Caco-2 (cell line): ENCODE results near the gene TMEM117. TPM values are rescaled to one million over a fixed set of nuclear protein-coding genes. Genes with fewer than 3 reads are reported as not detected.

Experiments used
- BruUV-seq: library from RNA; stranded (reverse); fragments of 400-500 nt; replicated peaks from 2 replicates; lab custom pipeline; 2021; lab: Mats Ljungman, UMichigan
- CTCF ChIA-PET: fragments of 300-600 bp; sonication (Branson Sonifier 250); formaldehyde crosslinking; loops from one replicate; lab custom pipeline; 2022; ENCODE audit warnings: antibody characterized with exemption; lab: Charles Lee
- POLR2A ChIA-PET: fragments of 300-600 bp; sonication (Branson Sonifier 250); formaldehyde crosslinking; loops from one replicate; lab custom pipeline; 2022; ENCODE audit warnings: antibody characterized with exemption; lab: Charles Lee
- DNase-seq, 2 experiments: peaks; one replicate each; pipeline versions ENCODE4 v3.0.0 to v3.0.0-alpha.2; 2020 to 2022
- H3K27me3 ChIP-seq: replicated peaks from 2 replicates; pipeline ENCODE4 v1.6.0; 2011; ENCODE audit warnings: low read length; ENCODE audit not compliant: control insufficient read depth, insufficient read depth
- H3K36me3 ChIP-seq: 2 replicates; pipeline ENCODE4 v1.5.1; 2011; ENCODE audit warnings: low read length; ENCODE audit not compliant: control insufficient read depth, insufficient read depth
- H3K4me1 ChIP-seq: fragments of 250-450 bp; sonication (Bioruptor Pico); 2 replicates; pipeline ENCODE4 v1.5.1; 2020; ENCODE audit warnings: mild to moderate bottlenecking
- H3K4me3 ChIP-seq: 2 replicates; pipeline ENCODE4 v1.5.1; 2011; ENCODE audit warnings: low read depth, mild to moderate bottlenecking, control low read depth, low read length
- H3K9me3 ChIP-seq: fragments of 250-450 bp; sonication (Bioruptor Pico); 2 replicates; pipeline ENCODE4 v1.5.1; 2020; ENCODE audit warnings: mild to moderate bottlenecking, moderate library complexity
- H3K27ac Mint-ChIP-seq: one replicate; pipeline ENCODE4 v1.8.0; 2022; ENCODE audit warnings: mixed read lengths; ENCODE audit not compliant: unreplicated experiment
- H3K27me3 Mint-ChIP-seq: one replicate; pipeline ENCODE4 v1.8.0; 2022; ENCODE audit warnings: mixed read lengths; ENCODE audit not compliant: insufficient read depth, unreplicated experiment
- H3K36me3 Mint-ChIP-seq: one replicate; pipeline ENCODE4 v1.8.0; 2022; ENCODE audit warnings: mild to moderate bottlenecking, mixed read lengths; ENCODE audit not compliant: insufficient read depth, unreplicated experiment
- H3K4me1 Mint-ChIP-seq: one replicate; pipeline ENCODE4 v1.8.0; 2022; ENCODE audit warnings: low read depth, mixed read lengths; ENCODE audit not compliant: unreplicated experiment
- H3K4me3 Mint-ChIP-seq: one replicate; pipeline ENCODE4 v1.8.0; 2022; ENCODE audit warnings: mild to moderate bottlenecking, moderate library complexity, mixed read lengths; ENCODE audit not compliant: unreplicated experiment
- H3K9me3 Mint-ChIP-seq: one replicate; pipeline ENCODE4 v1.8.0; 2022; ENCODE audit warnings: mixed read lengths; ENCODE audit not compliant: unreplicated experiment
- intact Hi-C: fragments of 100-400 bp; cut with micrococcal nuclease; formaldehyde crosslinking; loops from one replicate; pipeline ENCODE4 v1.10.0; 2022; ENCODE audit not compliant: unreplicated experiment
- total RNA-seq: library from RNA; stranded (reverse); gene quantifications from 2 replicates; pipeline ENCODE4 v1.2.3, GENCODE V29; 2022
- TF ChIP-seq, protein P1 (sequence below), 2 experiments: fragments of 200-600 bp in 1 of 2; IDR thresholded peaks; 1 replicate in 1 of 2; 2 replicates in 1 of 2; pipeline versions ENCODE4 v1.5.1 to v1.8.0; 2011 to 2022; ENCODE audit warnings: antibody characterized with exemption in 1 of 2, control low read depth in 1 of 2, inconsistent platforms in 1 of 2, low read depth in 1 of 2, low read length in 1 of 2, mild to moderate bottlenecking in 1 of 2, moderate library complexity in 1 of 2; ENCODE audit not compliant: insufficient read depth in 1 of 2, severe bottlenecking in 1 of 2, unreplicated experiment in 1 of 2

The TMEM117 gene
- total RNA-seq, 1 experiment from 2014 or later: 34.1 TPM

DNA sequence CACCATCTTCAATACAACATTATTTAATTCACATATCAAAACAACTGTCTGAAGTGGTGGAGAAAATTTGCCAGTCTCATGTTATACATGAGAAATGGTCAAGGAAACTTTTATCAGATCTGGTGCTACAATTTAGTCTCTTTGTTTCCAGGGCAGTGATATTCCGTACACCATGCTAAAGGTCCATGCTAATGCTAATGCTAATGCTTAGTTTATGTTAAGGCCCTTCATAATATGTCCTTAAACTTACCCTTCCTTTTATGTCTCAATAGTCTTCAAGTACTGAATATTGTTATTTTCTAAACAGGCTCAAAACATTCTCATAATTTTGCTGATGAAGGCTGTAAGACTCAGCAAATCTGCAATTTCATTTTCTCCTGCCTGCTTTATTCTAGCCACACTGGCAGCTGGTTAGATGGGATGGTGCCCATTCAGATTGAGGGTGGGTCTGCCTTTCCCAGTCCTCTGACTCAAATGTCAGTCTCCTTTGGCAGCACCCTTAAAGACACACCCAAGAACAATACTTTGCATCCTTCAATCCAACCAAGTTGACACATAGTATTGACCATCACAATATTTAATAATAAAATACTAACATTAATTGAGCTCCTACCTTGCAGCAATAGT is 59.8 kb downstream of the TMEM117 start:
- Mint-ChIP-seq H3K36me3 (peaks cover 11% of the 10 kb centered on the region), H3K27me3 (no peaks in the 10 kb centered on the region), H3K4me3 (no peak overlapping the region), H3K27ac (no peak overlapping the region), H3K9me3 (peaks cover 18% of the 10 kb centered on the region), H3K4me1 (no peaks in the 10 kb centered on the region)
- TF ChIP-seq, protein P1, sequence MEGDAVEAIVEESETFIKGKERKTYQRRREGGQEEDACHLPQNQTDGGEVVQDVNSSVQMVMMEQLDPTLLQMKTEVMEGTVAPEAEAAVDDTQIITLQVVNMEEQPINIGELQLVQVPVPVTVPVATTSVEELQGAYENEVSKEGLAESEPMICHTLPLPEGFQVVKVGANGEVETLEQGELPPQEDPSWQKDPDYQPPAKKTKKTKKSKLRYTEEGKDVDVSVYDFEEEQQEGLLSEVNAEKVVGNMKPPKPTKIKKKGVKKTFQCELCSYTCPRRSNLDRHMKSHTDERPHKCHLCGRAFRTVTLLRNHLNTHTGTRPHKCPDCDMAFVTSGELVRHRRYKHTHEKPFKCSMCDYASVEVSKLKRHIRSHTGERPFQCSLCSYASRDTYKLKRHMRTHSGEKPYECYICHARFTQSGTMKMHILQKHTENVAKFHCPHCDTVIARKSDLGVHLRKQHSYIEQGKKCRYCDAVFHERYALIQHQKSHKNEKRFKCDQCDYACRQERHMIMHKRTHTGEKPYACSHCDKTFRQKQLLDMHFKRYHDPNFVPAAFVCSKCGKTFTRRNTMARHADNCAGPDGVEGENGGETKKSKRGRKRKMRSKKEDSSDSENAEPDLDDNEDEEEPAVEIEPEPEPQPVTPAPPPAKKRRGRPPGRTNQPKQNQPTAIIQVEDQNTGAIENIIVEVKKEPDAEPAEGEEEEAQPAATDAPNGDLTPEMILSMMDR (IDR thresholded peaks at IDR 0.05; ENCODE audit: insufficient read depth in 1 of 2, low read depth in 1 of 2, low read length in 1 of 2, severe bottlenecking in 1 of 2, unreplicated experiment in 1 of 2): no peak
- Histone ChIP-seq H3K4me1 (0 out of 2 replicates have a peak, but pooled peaks cover 3% of the 10 kb centered on the region), H3K9me3 (no peaks in the 10 kb centered on the region), H3K36me3 (no peaks in the 10 kb centered on the region), H3K27me3 (no peaks in the 10 kb centered on the region), H3K4me3 (no peak overlapping the region)
- POLR2A ChIA-PET: no interaction called here
- CTCF ChIA-PET: no interaction called here
- BruUV-seq: no TSS peak
- DNase-seq: no peak
- intact Hi-C loops: no loop called here

DNA sequence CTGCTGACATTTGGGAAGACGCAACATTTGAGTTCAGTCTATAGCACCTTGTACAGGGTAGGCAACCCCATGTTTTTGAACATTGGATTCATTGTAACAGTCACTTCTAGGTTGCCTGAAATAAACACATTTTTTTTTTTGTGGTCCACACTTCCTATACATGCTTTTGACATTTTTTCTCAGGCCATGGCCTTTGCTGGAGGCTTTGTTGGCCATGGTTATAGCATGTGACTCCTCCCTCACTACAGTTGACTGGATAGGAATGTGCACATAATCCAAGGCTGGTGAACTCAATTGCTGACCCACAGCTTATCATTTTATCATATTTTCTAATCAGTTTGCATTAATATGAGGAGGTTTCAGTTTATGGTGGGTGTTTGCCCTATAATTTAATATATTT is 60.6 kb downstream of the TMEM117 start:
- Histone ChIP-seq H3K36me3 (no peaks in the 10 kb centered on the region), H3K27me3 (no peaks in the 10 kb centered on the region), H3K9me3 (no peaks in the 10 kb centered on the region), H3K4me1 (0 out of 2 replicates have a peak, but pooled peaks cover 3% of the 10 kb centered on the region), H3K4me3 (no peak overlapping the region)
- intact Hi-C loops: no loop called here
- TF ChIP-seq, protein P1 (IDR thresholded peaks at IDR 0.05; ENCODE audit: insufficient read depth in 1 of 2, low read depth in 1 of 2, low read length in 1 of 2, severe bottlenecking in 1 of 2, unreplicated experiment in 1 of 2): no peak
- DNase-seq: no peak
- no peak overlapping the region for H3K4me3 Mint-ChIP-seq
- no peak overlapping the region for H3K27ac Mint-ChIP-seq
- ChIA-PET POLR2A (no interaction called here), CTCF (no interaction called here)
- peaks cover 10% of the 10 kb centered on the region for H3K9me3 Mint-ChIP-seq
- H3K4me1 Mint-ChIP-seq: no peaks in the 10 kb centered on the region
- no TSS peak for BruUV-seq
- H3K36me3 Mint-ChIP-seq: peaks cover 11% of the 10 kb centered on the region
- no peaks in the 10 kb centered on the region for H3K27me3 Mint-ChIP-seq

DNA sequence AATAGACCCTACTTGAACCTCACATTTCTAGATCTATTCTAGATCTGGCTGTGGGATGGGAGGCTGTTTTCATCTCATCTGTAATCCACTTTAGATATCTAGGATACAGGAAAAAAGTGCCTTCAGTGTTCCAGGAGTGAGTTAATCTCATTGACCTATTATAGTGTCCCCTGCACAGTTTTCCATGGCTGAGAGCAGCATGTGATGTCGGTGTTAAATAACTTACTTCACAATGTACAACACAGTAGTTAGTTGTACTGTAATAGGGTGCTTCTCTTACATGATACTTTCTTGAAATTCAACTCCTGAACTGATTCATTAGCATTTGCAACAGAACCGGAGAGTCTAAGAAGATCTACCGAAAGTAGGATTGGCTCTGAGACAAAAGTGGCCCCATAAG is 62.6 kb downstream of the TMEM117 start:
- intact Hi-C loops: no loop called here
- Mint-ChIP-seq H3K27me3 (no peaks in the 10 kb centered on the region), H3K4me1 (no peaks in the 10 kb centered on the region), H3K27ac (no peak overlapping the region), H3K9me3 (peaks cover 9% of the 10 kb centered on the region), H3K4me3 (no peak overlapping the region), H3K36me3 (peaks cover 5% of the 10 kb centered on the region)
- ChIA-PET POLR2A (no interaction called here), CTCF (no interaction called here)
- BruUV-seq: no TSS peak
- no peaks in the 10 kb centered on the region for H3K4me1 ChIP-seq
- no peaks in the 10 kb centered on the region for H3K27me3 ChIP-seq
- H3K36me3 ChIP-seq: no peaks in the 10 kb centered on the region
- no peak for DNase-seq
- TF ChIP-seq, protein P1 (IDR thresholded peaks at IDR 0.05; ENCODE audit: insufficient read depth in 1 of 2, low read depth in 1 of 2, low read length in 1 of 2, severe bottlenecking in 1 of 2, unreplicated experiment in 1 of 2): no peak
- no peaks in the 10 kb centered on the region; the same call in 1 of the 2 replicates for H3K9me3 ChIP-seq
- no peak overlapping the region for H3K4me3 ChIP-seq
